GM23338 (cell line): ENCODE data around the gene GPR141. TPM values are rescaled to one million over a fixed set of nuclear protein-coding genes. Genes with fewer than 3 reads are reported as not detected.

Experiments
- ATAC-seq: fragments of 200-7000 bp; cut with Tn5 transposase; 3 replicates; pipeline ENCODE4 v1.9.1; 2020
- DNase-seq: peaks from one replicate; pipeline ENCODE4 v3.0.0-alpha.2; 2015; ENCODE audit warnings: low spot score
- H2AFZ ChIP-seq: fragments of 200-600 bp; sonication (generic); 2 replicates; pipeline ENCODE4 v1.8.0; 2016; ENCODE audit warnings: antibody characterized with exemption, mild to moderate bottlenecking, moderate library complexity
- H3F3A ChIP-seq: fragments of 200-600 bp; sonication (generic); replicated peaks from 2 replicates; pipeline ENCODE4 v1.8.0; 2017; ENCODE audit warnings: antibody characterized with exemption, mixed run types, low read depth
- H3K27ac ChIP-seq: fragments of 200-600 bp; sonication (generic); 2 replicates; pipeline ENCODE4 v1.6.1; 2016; ENCODE audit warnings: low read depth
- H3K27me3 ChIP-seq: fragments of 200-600 bp; sonication (generic); 2 replicates; pipeline ENCODE4 v1.8.0; 2016; ENCODE audit warnings: mild to moderate bottlenecking, mixed run types, moderate library complexity; ENCODE audit not compliant: insufficient read depth
- H3K36me3 ChIP-seq: fragments of 200-600 bp; sonication (generic); 2 replicates; pipeline ENCODE4 v1.8.0; 2016; ENCODE audit warnings: mild to moderate bottlenecking; ENCODE audit not compliant: insufficient read depth
- H3K4me1 ChIP-seq: fragments of 200-600 bp; sonication (generic); 2 replicates; pipeline ENCODE4 v1.8.0; 2016; ENCODE audit warnings: mild to moderate bottlenecking, moderate library complexity; ENCODE audit not compliant: insufficient read depth
- H3K4me2 ChIP-seq: fragments of 200-600 bp; sonication (generic); 2 replicates; pipeline ENCODE4 v1.7.1; 2017; ENCODE audit warnings: mixed run types
- H3K4me3 ChIP-seq: fragments of 200-600 bp; sonication (generic); 2 replicates; pipeline ENCODE4 v1.6.1; 2016; ENCODE audit warnings: mixed run types
- H3K79me2 ChIP-seq: fragments of 200-600 bp; sonication (generic); replicated peaks from 2 replicates; pipeline ENCODE4 v1.8.0; 2017; ENCODE audit warnings: mild to moderate bottlenecking; ENCODE audit not compliant: insufficient read depth
- H3K9me2 ChIP-seq: fragments of 200-600 bp; sonication (generic); 2 replicates; pipeline ENCODE4 v1.8.0; 2017; ENCODE audit not compliant: insufficient read depth
- H4K20me1 ChIP-seq: fragments of 200-600 bp; sonication (generic); replicated peaks from 2 replicates; pipeline ENCODE4 v1.8.0; 2017; ENCODE audit warnings: mild to moderate bottlenecking; ENCODE audit not compliant: insufficient read depth
- H3K27ac Mint-ChIP-seq: 2 replicates; pipeline ENCODE4 v1.8.0; 2020; ENCODE audit warnings: inconsistent platforms, mild to moderate bottlenecking, moderate library complexity, mixed read lengths
- H3K27me3 Mint-ChIP-seq: 3 replicates; pipeline ENCODE4 v1.8.0; 2022; ENCODE audit warnings: low read depth, mild to moderate bottlenecking, moderate library complexity, mixed read lengths, inconsistent platforms; ENCODE audit not compliant: insufficient read depth, poor library complexity
- H3K36me3 Mint-ChIP-seq: 3 replicates; pipeline ENCODE4 v1.8.0; 2021; ENCODE audit warnings: low read depth, mild to moderate bottlenecking, inconsistent platforms, moderate library complexity, mixed read lengths
- H3K4me1 Mint-ChIP-seq: 3 replicates; pipeline ENCODE4 v1.8.0; 2020; ENCODE audit warnings: mild to moderate bottlenecking, inconsistent platforms, mixed read lengths
- H3K4me3 Mint-ChIP-seq: 3 replicates; pipeline ENCODE4 v1.8.0; 2021; ENCODE audit warnings: moderate library complexity, mild to moderate bottlenecking, inconsistent platforms, mixed read lengths
- H3K9me3 Mint-ChIP-seq: 3 replicates; pipeline ENCODE4 v1.8.0; 2020; ENCODE audit warnings: moderate library complexity, mild to moderate bottlenecking, inconsistent platforms, mixed read lengths
- CREB1 ChIP-seq: fragments of 250-450 bp; sonication (Bioruptor Pico); IDR thresholded peaks from 2 replicates; pipeline ENCODE4 v1.5.0; 2020; ENCODE audit warnings: low read depth, mild to moderate bottlenecking, moderate library complexity
- CTCF ChIP-seq, 2 experiments: fragments of 200-600 bp in 1 of 2; sonication (generic) in 1 of 2; conservative IDR thresholded peaks; 2 replicates each; pipeline versions ENCODE4 v1.5.1 to v1.6.1; 2016 to 2017; ENCODE audit warnings: antibody characterized with exemption in 2 of 2, low read depth in 2 of 2, mild to moderate bottlenecking in 2 of 2, moderate library complexity in 1 of 2
- ETS1 ChIP-seq: IDR thresholded peaks from 2 replicates; pipeline ENCODE4 v1.6.1; 2016; ENCODE audit warnings: antibody characterized with exemption
- EZH2 ChIP-seq: fragments of 200-600 bp; sonication (generic); IDR thresholded peaks from one replicate; pipeline ENCODE4 v1.8.0; 2017; ENCODE audit warnings: antibody characterized with exemption, mild to moderate bottlenecking, low read depth; ENCODE audit not compliant: unreplicated experiment
- EZH2phosphoT487 ChIP-seq: fragments of 200-600 bp; sonication (generic); IDR thresholded peaks from one replicate; pipeline ENCODE4 v1.8.1; 2018; ENCODE audit warnings: antibody characterized with exemption; ENCODE audit not compliant: unreplicated experiment
- JUNB ChIP-seq: IDR thresholded peaks from one replicate; pipeline ENCODE4 v1.6.1; 2016; ENCODE audit warnings: antibody characterized with exemption; ENCODE audit not compliant: unreplicated experiment
- POLR2AphosphoS5 ChIP-seq: IDR thresholded peaks from 2 replicates; pipeline ENCODE4 v1.6.1; 2016; ENCODE audit warnings: antibody characterized with exemption, low read depth
- REST ChIP-seq: IDR thresholded peaks from one replicate; pipeline ENCODE4 v1.6.1; 2018; ENCODE audit warnings: antibody characterized with exemption; ENCODE audit not compliant: unreplicated experiment
- STAT1 ChIP-seq: IDR thresholded peaks from one replicate; pipeline ENCODE4 v1.6.1; 2016; ENCODE audit warnings: antibody characterized with exemption; ENCODE audit not compliant: unreplicated experiment
- ZNF114 ChIP-seq: fragments of 250-450 bp; sonication (Bioruptor Pico); IDR thresholded peaks from 2 replicates; pipeline ENCODE4 v1.5.0; 2020; ENCODE audit warnings: mild to moderate bottlenecking, moderate library complexity
- ZNF462 ChIP-seq: fragments of 250-450 bp; sonication (Bioruptor Pico); IDR thresholded peaks from 2 replicates; pipeline ENCODE4 v1.5.0; 2020; ENCODE audit warnings: mild to moderate bottlenecking, moderate library complexity
- polyA plus RNA-seq: library from polyadenylated mRNA; unstranded; fragments of >200 nt; fragmentation: Nextera tagmentation; extraction: Ambion mirVana; gene quantifications from 2 replicates; pipeline ENCODE4 v1.2.1, GENCODE V29; 2016
- total RNA-seq: library from RNA; depleted of rRNA; stranded (reverse); fragments of >200 nt; shearing (Covaris generic); gene quantifications from 2 replicates; pipeline ENCODE4 v1.2.3, GENCODE V29; 2014

The GPR141 gene
- total and polyA plus RNA-seq, 2 experiments from 2014 or later, result 0.80 TPM; not detected in 1

- TF ChIP-seq ETS1 (no peak), CREB1 (no peak), STAT1 (no peak)
Observed at GRCh38 chr7:37660614-37661013, 23.0 kb upstream of the GPR141 start (continued).

GRCh38 chr7:37663693-37664092 is 19.9 kb upstream of the GPR141 start:
- Histone ChIP-seq H3K4me1 (peaks cover 37% of the 10 kb centered on the region), H4K20me1 (no peaks in the 10 kb centered on the region), H3K27ac (no peak overlapping the region), H3K4me3 (no peak overlapping the region), H3K36me3 (no peaks in the 10 kb centered on the region), H3K27me3 (no peaks in the 10 kb centered on the region), H3K4me2 (no peak overlapping the region), H3F3A (0 out of 2 replicates have a peak, but pooled peaks cover 3% of the 10 kb centered on the region), H3K79me2 (no peaks in the 10 kb centered on the region), H3K9me2 (0 out of 2 replicates have a peak, but pooled peaks cover 4% of the 10 kb centered on the region), H2AFZ (no peak overlapping the region)
- H3K36me3 Mint-ChIP-seq, result no peaks in the 10 kb centered on the region
- no peak for ATAC-seq
- no peak overlapping the region for H3K27ac Mint-ChIP-seq
- H3K4me3 Mint-ChIP-seq, result no peak overlapping the region
- peaks cover 1% of the 10 kb centered on the region for H3K27me3 Mint-ChIP-seq
- peaks cover 31% of the 10 kb centered on the region for H3K4me1 Mint-ChIP-seq
- H3K9me3 Mint-ChIP-seq, result no peaks in the 10 kb centered on the region
- no peak for DNase-seq
- TF ChIP-seq POLR2AphosphoS5, result no peak
- no peak for TF ChIP-seq STAT1
- no peak for TF ChIP-seq ZNF462 (CRISPR knock-in tag)
- no peak for TF ChIP-seq ZNF114
- TF ChIP-seq JUNB, result no peak
- no peak for TF ChIP-seq EZH2
- TF ChIP-seq REST, result no peak
- no peak for TF ChIP-seq ETS1
- TF ChIP-seq EZH2phosphoT487, result no peak
- no peak for TF ChIP-seq CTCF (conservative IDR thresholded peaks at IDR 0.05; ENCODE audit: low read depth in 2 of 2)
- no peak for TF ChIP-seq CREB1
